Smooth muscle cell of the brain vasculature (primary cell): ENCODE measurements around the gene DGKE.

Experiments
- DNase-seq: peaks from one replicate; pipeline ENCODE4 v3.0.0-alpha.2; 2012; ENCODE audit warnings: low read depth, low spot score

DGKE gene

DNA sequence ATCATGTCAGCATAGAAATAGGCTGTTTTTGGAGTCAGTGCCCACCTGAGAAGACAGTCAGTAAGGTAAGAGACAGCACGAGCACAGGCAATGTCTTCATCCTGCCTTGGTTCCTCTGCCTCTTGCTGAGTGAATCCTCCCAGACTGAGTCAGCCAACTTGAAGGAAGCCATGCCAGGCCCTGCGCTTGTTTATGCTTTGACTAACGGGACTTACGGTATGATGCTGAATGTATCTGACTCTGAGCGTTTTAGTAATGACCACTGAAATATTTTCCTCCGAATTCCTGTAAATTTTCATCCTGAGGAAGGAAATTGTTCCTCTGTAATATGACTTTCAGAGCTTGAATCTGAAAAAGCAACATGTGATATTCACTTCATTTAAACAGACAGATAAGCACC lies 18.2 kb upstream of the DGKE start:
- DNase-seq = no peak

- DNase-seq = no peak
Observed at GRCh38 chr17:56817066-56817465, 16.9 kb upstream of the DGKE start.

- no peak for DNase-seq
Observed at GRCh38 chr17:56819030-56819429, 14.9 kb upstream of the DGKE start.

GRCh38 chr17:56819431-56820145 lies 14.4 kb upstream of the DGKE start:
- DNase-seq = no peak

GRCh38 chr17:56820207-56820606 lies 13.7 kb upstream of the DGKE start:
- DNase-seq = no peak

GRCh38 chr17:56821847-56822534 lies 12.0 kb upstream of the DGKE start:
- no peak for DNase-seq

DNA sequence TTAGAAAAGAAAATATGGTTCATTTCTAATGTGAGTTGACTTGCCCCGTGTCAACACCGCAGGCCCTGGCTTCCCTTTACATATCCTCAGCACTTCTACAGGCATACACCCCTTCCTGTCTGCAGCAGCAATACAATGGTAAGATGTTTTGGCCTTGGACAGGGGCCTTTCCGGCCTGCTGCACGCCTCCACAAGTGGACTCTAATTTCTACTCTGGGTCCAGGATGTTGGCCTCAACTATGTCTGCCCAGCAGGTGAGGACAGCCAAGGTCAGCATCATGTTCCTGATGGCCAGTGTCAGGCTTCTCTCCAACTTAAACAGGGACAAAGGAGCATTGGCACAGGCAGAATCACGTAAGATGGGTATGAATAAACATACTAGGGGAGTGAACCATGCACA lies 11.2 kb upstream of the DGKE start:
- DNase-seq = no peak

DNA sequence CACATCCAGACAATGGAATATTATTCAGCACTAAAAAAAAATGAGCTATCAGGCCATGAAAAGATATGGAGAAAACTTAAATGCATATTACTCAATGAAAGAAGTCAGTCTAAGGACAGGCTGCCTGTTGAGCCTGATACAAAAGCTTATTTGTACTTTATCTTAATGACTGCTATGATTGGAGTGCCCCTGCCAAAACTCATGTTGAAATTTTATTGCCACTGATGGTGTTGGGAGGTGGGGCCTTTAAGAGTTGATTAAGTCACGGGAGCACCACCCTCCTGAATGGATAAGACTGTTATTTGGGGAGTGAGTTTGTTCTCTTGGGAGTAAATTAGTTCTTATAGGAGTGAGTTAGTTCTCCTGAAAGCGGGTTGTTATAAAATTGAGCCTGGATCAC lies 10.1 kb upstream of the DGKE start:
- no peak for DNase-seq

- DNase-seq = no peak
Observed at GRCh38 chr17:56824503-56824902, 9.4 kb upstream of the DGKE start.

GRCh38 chr17:56826611-56827414 lies 7.1 kb upstream of the DGKE start:
- no peak for DNase-seq

- no peak for DNase-seq
Observed at GRCh38 chr17:56830726-56831368, 3.1 kb upstream of the DGKE start.

DNA sequence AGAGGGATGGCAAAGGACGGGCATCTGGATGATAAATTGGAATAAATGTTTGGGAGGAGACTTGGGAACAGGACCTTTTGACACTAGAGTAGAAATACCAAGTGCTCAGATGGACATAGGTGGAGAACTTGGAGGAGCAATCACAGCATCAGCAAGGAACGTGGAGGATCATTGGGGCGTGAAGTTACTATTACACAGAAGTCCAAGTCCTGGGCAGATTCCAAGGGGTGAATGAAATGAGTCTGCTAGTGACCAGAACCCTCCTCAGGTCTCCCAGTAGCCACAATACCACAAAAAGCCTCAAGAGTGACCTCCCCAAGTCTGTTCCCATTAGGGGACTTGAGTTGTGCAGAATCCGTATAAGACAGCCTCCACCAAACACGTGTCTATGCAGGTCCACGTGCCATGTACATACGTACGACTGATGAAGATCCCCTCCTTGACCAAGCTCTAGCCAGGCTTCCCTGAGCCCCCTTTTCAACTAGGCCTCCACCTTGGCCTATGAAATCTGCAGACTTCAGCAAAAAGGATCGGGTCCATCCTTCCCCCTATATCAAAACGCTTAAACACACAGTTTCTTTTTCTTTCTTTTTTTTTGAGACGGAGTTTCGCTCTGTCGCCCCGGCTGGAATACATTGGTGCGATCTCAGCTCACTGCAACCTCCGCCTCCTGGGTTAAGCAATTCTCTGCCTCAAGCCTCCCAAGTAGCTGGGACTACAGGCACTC lies 2.4 kb upstream of the DGKE start:
- DNase-seq = no peak

DNA sequence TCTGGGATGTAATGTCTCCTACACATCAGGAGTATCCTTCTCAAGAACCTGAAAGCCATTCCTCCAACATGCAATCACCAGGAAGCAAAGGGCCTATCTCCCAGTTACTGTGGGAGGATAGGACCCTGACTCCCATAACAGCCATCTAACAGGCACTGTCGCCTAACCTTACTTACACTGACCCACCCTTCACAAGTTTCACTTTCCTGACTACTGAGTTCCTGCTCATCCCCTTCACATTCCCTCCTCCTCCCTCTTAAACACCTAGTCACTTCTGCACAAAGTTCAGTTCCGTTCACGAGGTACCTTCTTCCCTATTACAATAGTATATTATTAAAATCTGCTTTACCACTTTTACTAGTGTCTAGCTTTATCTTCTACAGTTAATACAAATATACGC lies 1.5 kb upstream of the DGKE start:
- DNase-seq = no peak

GRCh38 chr17:56833057-56833808 lies 718 bp upstream of the DGKE start:
- DNase-seq = no peak

DNA sequence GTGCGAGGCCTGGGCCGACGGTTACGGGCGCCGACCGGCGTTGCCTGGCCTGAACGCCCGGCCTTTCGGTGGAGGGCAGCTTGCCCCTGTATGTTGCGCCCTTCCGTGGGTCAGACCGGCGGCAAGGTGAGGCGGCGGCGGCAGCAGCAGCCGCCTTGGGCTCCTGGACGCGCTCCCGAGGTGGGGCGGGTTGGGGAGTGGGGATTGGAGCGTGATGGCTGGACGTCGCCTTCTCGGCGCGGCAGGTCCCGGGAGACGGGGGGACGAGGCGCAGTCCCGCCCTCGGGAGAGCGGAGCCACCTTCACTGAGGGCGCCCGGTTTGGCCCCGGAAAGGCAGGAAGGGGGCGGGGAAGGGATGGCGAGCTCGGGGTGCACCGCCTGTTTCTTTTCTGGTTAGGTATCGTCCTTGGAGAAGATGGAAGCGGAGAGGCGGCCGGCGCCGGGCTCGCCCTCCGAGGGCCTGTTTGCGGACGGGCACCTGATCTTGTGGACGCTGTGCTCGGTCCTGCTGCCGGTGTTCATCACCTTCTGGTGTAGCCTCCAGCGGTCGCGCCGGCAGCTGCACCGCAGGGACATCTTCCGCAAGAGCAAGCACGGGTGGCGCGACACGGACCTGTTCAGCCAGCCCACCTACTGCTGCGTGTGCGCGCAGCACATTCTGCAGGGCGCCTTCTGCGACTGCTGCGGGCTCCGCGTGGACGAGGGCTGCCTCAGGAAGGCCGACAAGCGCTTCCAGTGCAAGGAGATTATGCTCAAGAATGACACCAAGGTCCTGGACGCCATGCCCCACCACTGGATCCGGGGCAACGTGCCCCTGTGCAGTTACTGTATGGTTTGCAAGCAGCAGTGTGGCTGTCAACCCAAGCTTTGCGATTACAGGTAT lies 671 bp downstream of the DGKE start:
- DNase-seq = no peak

GRCh38 chr17:56835264-56835585 lies 1.3 kb downstream of the DGKE start:
- no peak for DNase-seq

DNA sequence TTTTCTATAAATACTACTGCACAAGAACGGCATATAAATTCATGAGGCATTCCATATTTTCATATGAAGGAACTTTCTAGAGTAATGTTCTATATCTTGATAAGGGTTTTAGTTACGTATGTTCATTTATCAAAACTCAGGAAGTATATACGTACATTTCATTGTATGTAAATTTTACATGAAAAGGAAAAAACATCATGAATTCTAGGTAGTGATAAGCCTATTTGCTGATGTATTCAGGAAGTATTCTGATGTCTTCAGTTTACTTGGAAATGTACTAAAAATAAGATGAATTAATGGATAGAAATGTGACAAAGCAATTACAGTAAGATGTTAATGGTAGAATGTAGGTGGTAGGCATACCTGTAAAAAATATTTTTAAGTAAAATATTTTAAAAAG lies 4.7 kb downstream of the DGKE start:
- DNase-seq = no peak

GRCh38 chr17:56842577-56842976 lies 8.6 kb downstream of the DGKE start:
- DNase-seq = no peak

- no peak for DNase-seq
Observed at GRCh38 chr17:56845934-56846333, 12.0 kb downstream of the DGKE start.

- DNase-seq = no peak
Observed at GRCh38 chr17:56847106-56847505, 13.2 kb downstream of the DGKE start.
